NT2/D1 (cell line): Measurements from ENCODE around the gene ADAMTS15.

Source experiments
- SUZ12 ChIP-seq: IDR thresholded peaks from 2 replicates; pipeline ENCODE4 v1.6.1; 2011; ENCODE audit not compliant: insufficient read length, insufficient read depth; ENCODE audit errors: extremely low read depth
- ZNF274 ChIP-seq: IDR thresholded peaks from 2 replicates; pipeline ENCODE4 v1.6.1; 2011; ENCODE audit warnings: mild to moderate bottlenecking, low read depth, low read length

DNA sequence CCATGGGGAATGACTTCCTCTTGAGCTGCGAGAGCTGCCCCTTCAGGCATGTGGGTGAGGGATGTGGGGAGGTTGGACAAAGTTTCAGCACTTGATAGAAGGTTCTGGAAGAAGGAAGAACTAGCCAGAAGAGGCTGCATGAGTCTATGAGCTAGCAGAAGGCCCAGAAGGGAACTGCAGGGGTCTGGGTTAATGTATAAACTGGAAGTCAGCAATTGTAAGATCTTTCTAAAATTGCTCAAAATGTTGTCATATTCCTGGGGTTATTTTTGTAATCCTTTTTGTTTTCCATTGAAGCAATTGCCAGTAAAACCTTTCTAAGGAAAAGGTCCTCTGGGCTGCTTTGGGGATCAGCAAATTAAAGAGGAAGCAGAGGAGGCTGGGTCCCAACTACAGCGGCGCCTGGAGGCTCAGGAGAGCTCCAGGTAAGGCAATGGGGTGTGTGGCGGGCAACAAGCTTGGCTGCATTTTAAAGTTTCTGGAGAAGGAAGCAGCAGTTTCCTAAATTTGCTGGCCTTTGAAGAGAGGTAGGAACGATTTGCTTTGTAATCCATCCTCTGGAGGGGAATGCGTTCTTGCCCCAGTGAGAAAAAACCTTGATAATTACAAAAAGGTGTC, 29.2 kb downstream of the ADAMTS15 start:
- TF ChIP-seq ZNF274 = no peak
- TF ChIP-seq SUZ12 = no peak
